GM10266 (cell line): ENCODE results near the gene ESPL1.

Source experiments
- DNase-seq: peaks from one replicate; pipeline ENCODE4 v3.0.0; 2012; ENCODE audit errors: extremely low spot score
- TF ChIP-seq, protein P1 (sequence below): IDR thresholded peaks from 2 replicates; pipeline ENCODE4 v1.5.1; 2012; ENCODE audit warnings: mild to moderate bottlenecking, low read depth; ENCODE audit not compliant: control insufficient read depth, insufficient read depth; ENCODE audit errors: missing control alignments

The ESPL1 gene

DNA sequence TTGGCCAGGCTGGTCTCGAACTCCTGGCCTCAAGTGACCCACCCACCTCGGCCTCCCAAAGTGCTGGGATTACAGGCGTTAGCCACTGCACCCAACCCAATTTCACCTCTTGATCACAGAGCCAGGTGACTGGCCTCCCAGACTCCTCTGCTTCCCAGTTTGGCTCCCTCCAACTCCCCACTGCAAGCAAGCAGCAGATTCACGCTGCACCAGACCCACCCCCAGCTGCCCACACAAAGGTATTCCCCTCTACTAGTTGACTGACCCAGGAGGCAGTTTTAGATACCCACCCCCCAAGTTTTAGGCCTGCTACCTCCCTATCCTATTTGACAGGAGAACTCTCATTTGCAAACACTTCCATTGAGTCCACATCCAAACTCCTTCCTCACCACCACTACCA, 41.3 kb upstream of the ESPL1 start:
- DNase-seq, result no peak
- TF ChIP-seq, protein P1, sequence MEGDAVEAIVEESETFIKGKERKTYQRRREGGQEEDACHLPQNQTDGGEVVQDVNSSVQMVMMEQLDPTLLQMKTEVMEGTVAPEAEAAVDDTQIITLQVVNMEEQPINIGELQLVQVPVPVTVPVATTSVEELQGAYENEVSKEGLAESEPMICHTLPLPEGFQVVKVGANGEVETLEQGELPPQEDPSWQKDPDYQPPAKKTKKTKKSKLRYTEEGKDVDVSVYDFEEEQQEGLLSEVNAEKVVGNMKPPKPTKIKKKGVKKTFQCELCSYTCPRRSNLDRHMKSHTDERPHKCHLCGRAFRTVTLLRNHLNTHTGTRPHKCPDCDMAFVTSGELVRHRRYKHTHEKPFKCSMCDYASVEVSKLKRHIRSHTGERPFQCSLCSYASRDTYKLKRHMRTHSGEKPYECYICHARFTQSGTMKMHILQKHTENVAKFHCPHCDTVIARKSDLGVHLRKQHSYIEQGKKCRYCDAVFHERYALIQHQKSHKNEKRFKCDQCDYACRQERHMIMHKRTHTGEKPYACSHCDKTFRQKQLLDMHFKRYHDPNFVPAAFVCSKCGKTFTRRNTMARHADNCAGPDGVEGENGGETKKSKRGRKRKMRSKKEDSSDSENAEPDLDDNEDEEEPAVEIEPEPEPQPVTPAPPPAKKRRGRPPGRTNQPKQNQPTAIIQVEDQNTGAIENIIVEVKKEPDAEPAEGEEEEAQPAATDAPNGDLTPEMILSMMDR, result no peak

DNA sequence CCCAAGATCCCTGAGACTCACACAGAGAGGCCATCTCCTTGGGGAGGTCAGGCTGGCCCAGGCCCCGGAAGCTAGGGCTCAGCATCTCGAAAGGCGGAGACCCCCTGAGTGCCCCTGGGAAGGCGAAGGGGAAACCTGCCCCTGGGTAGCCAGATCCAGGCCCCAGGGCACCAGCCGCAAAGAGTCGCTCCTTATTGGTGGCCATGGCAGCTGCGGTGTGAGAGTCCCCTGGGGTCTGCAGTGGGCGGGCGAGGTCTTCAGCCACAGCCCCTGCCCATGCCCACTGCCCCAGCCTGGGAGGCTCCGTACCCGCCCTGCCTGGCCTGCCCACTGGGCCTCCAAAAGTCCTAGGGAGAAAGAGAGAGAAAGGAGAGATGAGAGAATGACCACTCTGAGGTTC, 40.8 kb upstream of the ESPL1 start:
- TF ChIP-seq, protein P1, result no peak
- no peak for DNase-seq

DNA sequence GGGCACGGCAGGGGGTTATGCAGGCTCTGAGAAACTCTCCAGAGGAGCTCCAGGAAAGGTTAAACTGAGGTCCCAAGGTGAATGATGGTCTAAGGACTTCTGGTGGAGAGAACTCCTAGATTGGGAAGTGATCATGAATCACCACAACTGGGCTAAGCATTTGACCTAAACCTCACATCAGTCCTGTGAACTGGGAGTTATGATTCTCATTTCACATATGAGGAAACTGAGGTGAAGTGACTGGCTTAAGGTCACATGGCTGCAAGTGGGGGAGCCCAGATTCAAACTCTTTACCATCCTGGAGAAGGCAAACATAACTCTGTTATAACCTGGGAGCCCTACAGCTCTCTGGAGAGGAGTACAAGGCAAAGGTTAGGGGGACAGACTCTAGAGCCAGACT, 40.3 kb upstream of the ESPL1 start:
- TF ChIP-seq, protein P1, result no peak
- DNase-seq, result no peak

DNA sequence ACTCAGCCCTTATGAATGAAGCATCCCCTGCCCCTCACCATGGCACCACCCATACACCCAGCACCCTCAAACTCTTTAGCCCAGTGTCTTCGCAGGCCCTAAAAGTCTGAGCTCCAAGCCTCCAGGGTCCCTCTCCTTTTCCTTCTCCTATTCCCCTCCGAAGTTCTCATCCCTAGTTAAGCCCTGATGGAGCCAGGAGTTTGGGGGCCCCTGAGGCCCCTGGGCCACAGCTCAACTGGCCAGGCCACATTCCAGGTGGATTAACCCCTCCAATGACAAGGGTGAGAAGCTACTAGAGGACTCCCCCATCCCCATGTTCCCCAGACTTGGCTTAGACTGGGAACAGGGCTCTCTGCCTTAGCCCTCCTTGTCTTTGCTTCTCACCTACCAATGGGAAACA, 38.6 kb upstream of the ESPL1 start:
- no peak for DNase-seq
- TF ChIP-seq, protein P1, result no peak

DNA sequence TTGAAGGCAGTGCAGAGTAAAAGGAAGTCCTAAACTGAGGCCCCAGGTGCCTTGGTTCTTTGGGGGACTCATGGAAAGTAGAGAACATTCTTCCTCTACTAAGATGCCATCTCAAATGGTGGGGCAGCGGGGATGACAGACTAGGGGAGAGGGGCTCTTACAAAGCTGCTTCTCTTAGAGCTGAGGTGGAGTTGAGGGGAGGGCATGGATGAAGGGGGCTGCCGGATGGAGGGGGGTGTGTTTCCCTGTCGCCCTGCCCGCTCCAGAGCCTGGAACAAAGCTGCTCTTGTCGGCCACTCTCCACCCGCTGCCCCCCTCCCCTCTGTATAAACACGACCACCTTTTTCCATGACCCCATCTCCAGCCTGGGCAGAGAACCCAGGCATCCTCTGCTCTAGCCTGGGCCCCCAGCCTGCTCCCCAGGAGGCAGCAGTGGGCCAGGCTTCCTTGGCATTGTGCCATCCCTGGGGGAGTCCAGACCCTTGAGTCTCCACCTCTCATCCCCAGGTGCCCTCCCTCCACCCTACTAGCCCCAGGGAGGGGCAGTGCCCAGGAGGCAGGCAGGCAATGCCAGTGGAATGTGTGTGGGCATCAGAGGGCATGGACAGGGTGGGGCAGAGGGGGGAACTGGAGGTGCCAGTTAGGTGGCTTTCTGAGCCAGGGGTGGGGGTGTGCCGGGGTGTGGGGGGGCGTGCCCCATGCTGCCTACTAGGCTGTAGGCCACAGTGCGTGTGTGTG, 37.8 kb upstream of the ESPL1 start:
- no peak for DNase-seq
- TF ChIP-seq, protein P1, result no peak

DNA sequence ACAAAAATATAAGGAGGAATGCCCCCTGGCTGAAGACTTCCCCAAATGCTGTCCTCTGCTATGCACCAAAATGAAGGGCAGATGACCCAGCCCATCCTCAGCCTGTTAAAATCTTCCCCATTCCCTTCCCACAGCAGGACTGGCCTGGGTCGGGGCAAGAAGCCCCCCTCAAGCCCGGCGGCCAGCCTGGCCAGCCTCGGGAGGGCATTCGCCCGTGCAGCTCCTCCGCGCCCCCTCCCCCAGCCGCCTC, 36.5 kb upstream of the ESPL1 start:
- TF ChIP-seq, protein P1, result no peak
- no peak for DNase-seq

DNA sequence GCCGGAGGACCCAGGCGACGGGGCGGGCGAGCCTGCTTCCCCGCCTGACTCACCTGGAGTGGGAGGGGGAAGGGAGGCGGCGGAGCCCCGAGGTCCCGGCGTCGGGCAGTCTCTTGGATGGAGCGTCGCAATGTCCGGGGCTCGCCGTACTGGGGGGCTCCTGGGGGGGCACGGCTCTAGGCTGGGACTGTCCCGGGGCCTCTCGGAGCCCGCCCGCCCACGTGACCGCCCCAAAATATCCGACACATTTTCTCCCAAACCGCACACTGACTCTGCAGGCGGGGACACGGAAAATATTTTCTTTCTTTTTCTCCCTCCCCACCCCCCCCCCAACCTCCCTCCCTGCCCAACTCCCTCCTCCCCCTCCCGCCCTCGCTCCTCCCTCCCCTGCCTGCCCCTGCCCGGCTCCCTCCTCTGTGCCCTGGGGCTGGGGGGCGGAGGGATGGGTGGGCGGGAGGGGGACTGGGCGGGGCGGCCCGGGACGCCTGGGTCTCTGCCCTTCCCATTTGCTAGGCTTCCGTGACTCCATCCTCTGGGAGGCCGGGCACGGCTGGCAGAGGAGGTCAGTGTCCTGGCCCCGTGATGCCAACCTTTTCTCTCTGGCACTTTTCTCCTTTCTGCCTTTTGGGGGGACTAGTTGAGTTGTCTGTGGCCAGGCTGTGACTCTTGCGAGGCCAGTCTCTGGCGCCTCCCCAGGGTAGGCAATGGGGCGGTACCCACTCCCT, 36.0 kb upstream of the ESPL1 start, which contains the start of gene RARG:
Gene RARG (minus strand): TSS at position 289 of the 725 bp plus-strand sequence. CDS start 4,664 bp downstream, outside the sequence.
- DNase-seq, result peak; percentile 62

More for the DNA sequence above, 36.0 kb upstream of the ESPL1 start, which contains the start of gene RARG:
- TF ChIP-seq, protein P1, result no peak
